Fibroblast of villous mesenchyme (primary cell): ENCODE measurements around the gene SFT2D3. TPM values are rescaled to one million over a fixed set of nuclear protein-coding genes. Genes with fewer than 3 reads are reported as not detected.

ENCODE experiments used
- DNase-seq: peaks from one replicate; pipeline ENCODE4 v3.0.0-alpha.2; 2010; ENCODE audit warnings: low read depth
- H3K4me3 ChIP-seq: 2 replicates; pipeline ENCODE4 v1.5.1; 2011; ENCODE audit warnings: low read depth, mild to moderate bottlenecking, low read length
- CTCF ChIP-seq: IDR thresholded peaks from 2 replicates; pipeline ENCODE4 v1.5.1; 2012; ENCODE audit warnings: low read depth, mild to moderate bottlenecking, low read length; ENCODE audit not compliant: insufficient read depth
- total RNA-seq: library from RNA; depleted of rRNA; stranded (reverse); fragments of >200 nt; gene quantifications from 2 replicates; pipeline ENCODE4 v1.2.3, GENCODE V29; 2012

SFT2D3 gene
- total RNA-seq, 1 donor = 4.7 TPM

- DNase-seq = no peak
- no peak for TF ChIP-seq CTCF
- no peak overlapping the region for H3K4me3 ChIP-seq
Observed at GRCh38 chr2:127719301-127720218, 18.3 kb downstream of the SFT2D3 start.

- no peak overlapping the region for H3K4me3 ChIP-seq
- TF ChIP-seq CTCF = no peak
- DNase-seq = no peak
Observed at GRCh38 chr2:127721311-127721977, 20.1 kb downstream of the SFT2D3 start.

GRCh38 chr2:127721978-127722355 lies 20.7 kb downstream of the SFT2D3 start:
- TF ChIP-seq CTCF = no peak
- no peak overlapping the region for H3K4me3 ChIP-seq
- DNase-seq = no peak

- DNase-seq = no peak
- no peak for TF ChIP-seq CTCF
- H3K4me3 ChIP-seq = no peak overlapping the region
Observed at GRCh38 chr2:127722807-127723206, 21.5 kb downstream of the SFT2D3 start.

- no peak overlapping the region for H3K4me3 ChIP-seq
- TF ChIP-seq CTCF = no peak
- no peak for DNase-seq
Observed at GRCh38 chr2:127726158-127726880, 25.0 kb downstream of the SFT2D3 start.

GRCh38 chr2:127733113-127733815 lies 32.0 kb downstream of the SFT2D3 start:
- DNase-seq = no peak
- peak overlapping the region; percentile 15 for H3K4me3 ChIP-seq
- no peak for TF ChIP-seq CTCF
